Tibial artery (tissue), 4 donors: ENCODE measurements around the gene CYLD.

Experiments
- DNase-seq, 2 donors: peaks; one replicate each; pipeline ENCODE4 v3.0.0-alpha.2; 2019
- H3K27ac ChIP-seq, 2 donors: fragments of 200-600 bp; sonication (generic) in 1 of 2; 1 replicate in 1 of 2; 2 replicates in 1 of 2; pipeline ENCODE4 v1.5.1; 2018 to 2019; ENCODE audit warnings: mild to moderate bottlenecking in 1 of 2
- H3K27me3 ChIP-seq, 2 donors: fragments of 200-600 bp; sonication (generic) in 1 of 2; one replicate each; pipeline versions ENCODE4 v1.5.1 to v1.6.0; 2016 to 2019
- H3K36me3 ChIP-seq, 3 donors: fragments of 200-600 bp; sonication (generic) in 2 of 3; one replicate each; pipeline ENCODE4 v1.5.1; 2016 to 2019; ENCODE audit warnings: mild to moderate bottlenecking in 2 of 3
- H3K4me1 ChIP-seq, 4 donors: fragments of 200-600 bp; sonication (generic) in 2 of 4; 1 replicate in 3 of 4; 2 replicates in 1 of 4; pipeline ENCODE4 v1.5.1; 2016 to 2019
- H3K4me3 ChIP-seq, 2 donors: fragments of 200-600 bp; sonication (generic) in 1 of 2; 1 replicate in 1 of 2; 2 replicates in 1 of 2; pipeline ENCODE4 v1.5.1; 2018 to 2019; ENCODE audit warnings: mild to moderate bottlenecking in 2 of 2
- H3K9me3 ChIP-seq, 3 donors: fragments of 200-600 bp; sonication (generic) in 1 of 3; one replicate each; pipeline ENCODE4 v1.5.1; 2016 to 2019
- CTCF ChIP-seq, 2 experiments: fragments of 200-600 bp in 1 of 2; fragments of 450-650 bp in 1 of 2; IDR thresholded peaks; one replicate each; pipeline ENCODE4 v1.5.1; 2017 to 2019; ENCODE audit warnings: antibody characterized with exemption in 2 of 2, mild to moderate bottlenecking in 1 of 2, moderate library complexity in 1 of 2
- intact Hi-C: fragments of 100-400 bp; cut with DNase I; formaldehyde crosslinking; loops from one replicate; pipeline ENCODE4 v1.15.0; 2023; ENCODE audit warnings: low total_unique reads

Gene CYLD

GRCh38 chr16:50695017-50696000 lies 46.6 kb upstream of the CYLD start:
- Histone ChIP-seq H3K27me3 (no peaks in the 10 kb centered on the region), H3K27ac (no peak overlapping the region), H3K4me1 (peaks cover 0 to 36% (median 19%) of the 10 kb centered on the region in 4 donors), H3K9me3 (no peaks in the 10 kb centered on the region), H3K4me3 (no peak overlapping the region), H3K36me3 (no peaks in the 10 kb centered on the region)
- peak; percentile 61 to 72 for DNase-seq
- TF ChIP-seq CTCF (IDR thresholded peaks at IDR 0.05), result no peak
- intact Hi-C loops, result loop anchor here (10.0 kb wide), 1 partner anchor 49 kb away; the partner anchor contains the start of gene CYLD

- H3K4me3 ChIP-seq, result no peak overlapping the region
- no peaks in the 10 kb centered on the region for H3K36me3 ChIP-seq
- no peaks in the 10 kb centered on the region for H3K9me3 ChIP-seq
- intact Hi-C loops, result loop anchor here (10.0 kb wide), 1 partner anchor 49 kb away; the partner anchor contains the start of gene CYLD
- no peak for TF ChIP-seq CTCF (IDR thresholded peaks at IDR 0.05)
- peaks cover 0 to 36% (median 19%) of the 10 kb centered on the region in 4 donors for H3K4me1 ChIP-seq
- no peaks in the 10 kb centered on the region for H3K27me3 ChIP-seq
- H3K27ac ChIP-seq, result peak overlapping the region; percentile 0 to 60
- DNase-seq, result peak in 1 of 2 donors; percentile 49
These were observed 45.8 kb upstream of the CYLD start for GRCh38 chr16:50696126-50696525.

- H3K4me1 ChIP-seq, result peaks cover 0 to 36% (median 19%) of the 10 kb centered on the region in 4 donors
- intact Hi-C loops, result loop anchor here (10.0 kb wide), 1 partner anchor 48 kb away; the partner anchor contains the start of gene CYLD
- H3K27ac ChIP-seq, result peak overlapping the region; percentile 45 to 60
- H3K36me3 ChIP-seq, result no peaks in the 10 kb centered on the region
- no peak for TF ChIP-seq CTCF (IDR thresholded peaks at IDR 0.05)
- no peak overlapping the region for H3K4me3 ChIP-seq
- no peaks in the 10 kb centered on the region for H3K27me3 ChIP-seq
- peak; percentile 83 to 84 for DNase-seq
- H3K9me3 ChIP-seq, result no peaks in the 10 kb centered on the region
These were observed 45.1 kb upstream of the CYLD start for GRCh38 chr16:50696575-50697420.

- intact Hi-C loops, result loop anchor here (10.0 kb wide), 1 partner anchor 47 kb away; the partner anchor contains the start of gene CYLD
- H3K27me3 ChIP-seq, result no peaks in the 10 kb centered on the region
- H3K9me3 ChIP-seq, result no peaks in the 10 kb centered on the region
These were observed 44.5 kb upstream of the CYLD start for GRCh38 chr16:50697421-50697715.

More at GRCh38 chr16:50697421-50697715, 44.5 kb upstream of the CYLD start:
- H3K36me3 ChIP-seq, result no peaks in the 10 kb centered on the region
- H3K4me3 ChIP-seq, result peak overlapping the region; percentile 48 to 55
- peak in 1 of 2 donors; percentile 57 for DNase-seq
- no peak for TF ChIP-seq CTCF (IDR thresholded peaks at IDR 0.05)
- H3K27ac ChIP-seq, result peak overlapping the region; percentile 45 to 60
- H3K4me1 ChIP-seq, result peaks cover 0 to 36% (median 19%) of the 10 kb centered on the region in 4 donors
